ENCODE data around the gene TSFM.
A peak's percentile ranks its signal among the peaks of the same experiment; 100 is the strongest.

The TSFM gene

DNA sequence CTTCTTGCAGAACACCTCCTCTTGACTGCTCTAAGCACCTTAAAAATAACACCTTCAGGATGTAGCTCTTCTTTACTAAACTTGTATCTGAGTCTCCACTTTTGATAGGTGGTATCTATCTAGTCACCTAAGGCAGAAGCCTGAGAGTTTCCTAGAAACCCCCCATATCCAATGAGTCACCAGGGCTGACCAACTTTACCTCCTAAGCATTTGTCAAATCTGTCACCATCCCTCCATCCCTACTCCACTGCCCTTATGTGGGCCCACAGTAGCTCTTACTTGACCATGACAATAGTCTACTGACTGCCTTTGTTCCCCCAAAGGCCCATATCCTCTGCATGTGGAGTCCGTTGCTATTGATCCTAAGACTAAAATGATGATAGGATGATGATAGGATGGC is 20.0 kb downstream of the TSFM start:
- TF ChIP-seq EZH2phosphoT487 (conservative IDR thresholded peaks at IDR 0.05; ENCODE audit: low read length), result no peak
- no peak for TF ChIP-seq CTCF (IDR thresholded peaks at IDR 0.05; ENCODE audit: insufficient read depth, low read length, poor library complexity, severe bottlenecking)
- H3K27ac ChIP-seq (ENCODE audit: low read depth, low read length), result no peak overlapping the region
- peaks cover 2% of the 10 kb centered on the region; the same call in 1 of the 2 replicates for H3K36me3 ChIP-seq (ENCODE audit: low read length)

DNA sequence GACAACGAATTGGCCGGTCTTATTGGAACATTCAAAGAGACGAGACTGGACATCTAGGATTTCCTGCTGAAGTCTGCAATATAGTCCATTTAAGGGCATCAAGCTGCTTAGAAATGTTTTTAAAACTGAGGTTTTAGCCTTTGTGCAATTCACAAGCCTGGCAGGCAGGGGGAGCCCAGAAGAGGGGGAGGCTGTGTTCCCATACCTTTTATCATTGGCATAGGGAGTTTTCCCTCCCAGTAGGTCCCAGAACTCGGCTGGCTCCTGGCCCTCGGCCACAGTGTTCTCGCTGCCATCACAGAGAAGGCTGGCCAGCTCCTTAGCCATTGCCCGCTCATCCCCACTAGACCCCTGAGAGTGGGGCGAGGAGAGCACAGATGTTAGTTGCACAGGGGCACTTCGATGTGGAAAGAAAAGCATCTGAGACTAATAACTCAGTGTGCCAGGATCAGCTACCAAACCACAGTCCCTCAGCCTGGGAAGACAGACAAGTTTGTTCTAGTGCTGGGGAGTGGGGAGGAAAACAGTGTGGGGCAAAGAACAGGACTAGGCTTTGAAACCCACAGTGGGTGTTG is 20.8 kb downstream of the TSFM start:
- TF ChIP-seq CTCF (IDR thresholded peaks at IDR 0.05; ENCODE audit: insufficient read depth, low read length, poor library complexity, severe bottlenecking), result peak; percentile 81
- TF ChIP-seq EZH2phosphoT487 (conservative IDR thresholded peaks at IDR 0.05; ENCODE audit: low read length), result no peak
- Histone ChIP-seq H3K4me2 (ENCODE audit: low read depth, low read length, poor library complexity, severe bottlenecking) (no peak overlapping the region), H4K20me1 (ENCODE audit: low read depth, low read length) (no peaks in the 10 kb centered on the region), H3K27ac (ENCODE audit: low read depth, low read length) (no peak overlapping the region), H3F3A (ENCODE audit: insufficient read depth) (no peaks in the 10 kb centered on the region), H3K9me2 (replicated peaks; ENCODE audit: insufficient read depth, low read length) (no peaks in the 10 kb centered on the region), H3K79me2 (ENCODE audit: insufficient read depth, low read length) (no peaks in the 10 kb centered on the region), H3K9me3 (ENCODE audit: insufficient read depth, low read length) (no peaks in the 10 kb centered on the region), H3K27me3 (ENCODE audit: low read length) (no peaks in the 10 kb centered on the region), H3K4me3 (ENCODE audit: insufficient read depth, low read length, poor library complexity, severe bottlenecking) (no peak overlapping the region), H2AFZ (ENCODE audit: low read depth, low read length, severe bottlenecking) (no peak overlapping the region), H3K9ac (ENCODE audit: low read length) (no peak overlapping the region), H3K36me3 (ENCODE audit: low read length) (no peaks in the 10 kb centered on the region)

More for the DNA sequence above, 20.0 kb downstream of the TSFM start:
- H3K79me2 ChIP-seq (ENCODE audit: insufficient read depth, low read length), result no peaks in the 10 kb centered on the region
- no peaks in the 10 kb centered on the region for H3K9me3 ChIP-seq (ENCODE audit: insufficient read depth, low read length)
- H3K27me3 ChIP-seq (ENCODE audit: low read length), result no peaks in the 10 kb centered on the region
- H4K20me1 ChIP-seq (ENCODE audit: low read depth, low read length), result no peaks in the 10 kb centered on the region
- 0 out of 2 replicates have a peak, but pooled peaks cover 5% of the 10 kb centered on the region for H3F3A ChIP-seq (ENCODE audit: insufficient read depth)
- H3K4me3 ChIP-seq (ENCODE audit: insufficient read depth, low read length, poor library complexity, severe bottlenecking), result no peak overlapping the region
- no peak overlapping the region for H3K9ac ChIP-seq (ENCODE audit: low read length)
- no peak overlapping the region for H2AFZ ChIP-seq (ENCODE audit: low read depth, low read length, severe bottlenecking)
- no peak overlapping the region for H3K4me2 ChIP-seq (ENCODE audit: low read depth, low read length, poor library complexity, severe bottlenecking)
- H3K9me2 ChIP-seq (replicated peaks; ENCODE audit: insufficient read depth, low read length), result no peaks in the 10 kb centered on the region

DNA sequence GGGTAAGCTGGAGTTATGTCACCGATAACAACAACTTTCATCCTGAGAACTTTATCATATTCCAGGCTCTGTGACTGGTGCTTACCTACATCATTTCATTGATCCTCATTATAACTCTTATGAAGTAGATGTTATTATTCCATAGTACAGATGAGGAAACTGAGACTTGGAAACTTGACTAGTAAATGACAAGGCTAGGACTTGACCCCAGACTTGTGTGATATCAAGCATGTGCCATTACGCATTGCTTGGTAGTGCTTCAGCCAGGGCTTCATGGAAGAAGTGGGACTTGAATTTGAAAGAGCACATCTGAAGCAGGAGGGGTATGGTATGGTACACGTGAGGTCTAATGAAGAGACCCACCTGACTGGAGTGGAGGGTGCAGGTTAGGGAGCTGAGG is 24.1 kb downstream of the TSFM start:
- no peak for TF ChIP-seq CTCF (IDR thresholded peaks at IDR 0.05; ENCODE audit: insufficient read depth, low read length, poor library complexity, severe bottlenecking)
- no peak overlapping the region for H3K4me2 ChIP-seq (ENCODE audit: low read depth, low read length, poor library complexity, severe bottlenecking)
- H2AFZ ChIP-seq (ENCODE audit: low read depth, low read length, severe bottlenecking), result no peak overlapping the region

More for the DNA sequence above, 24.1 kb downstream of the TSFM start:
- Histone ChIP-seq H3K27ac (ENCODE audit: low read depth, low read length) (no peak overlapping the region), H3K9me2 (replicated peaks; ENCODE audit: insufficient read depth, low read length) (no peaks in the 10 kb centered on the region), H3K4me3 (ENCODE audit: insufficient read depth, low read length, poor library complexity, severe bottlenecking) (no peak overlapping the region), H3K27me3 (ENCODE audit: low read length) (no peaks in the 10 kb centered on the region), H3K36me3 (ENCODE audit: low read length) (no peaks in the 10 kb centered on the region), H3K79me2 (ENCODE audit: insufficient read depth, low read length) (no peaks in the 10 kb centered on the region), H3F3A (ENCODE audit: insufficient read depth) (no peaks in the 10 kb centered on the region), H3K9me3 (ENCODE audit: insufficient read depth, low read length) (no peaks in the 10 kb centered on the region), H4K20me1 (ENCODE audit: low read depth, low read length) (no peaks in the 10 kb centered on the region), H3K9ac (ENCODE audit: low read length) (no peak overlapping the region)
